SKM-1 treated with dmso at 0.1 percent for 144 hours (cell line): ENCODE results near the gene CRYL1.
A peak's percentile ranks its signal among the peaks of the same experiment; 100 is the strongest.

ENCODE experiments used
- DNase-seq: peaks from one replicate; lab custom pipeline; 2025; ENCODE audit not compliant: unreplicated experiment; lab: John Stamatoyannopoulos, UW

CRYL1 gene

GRCh38 chr13:20495087-20496023 is 30.3 kb downstream of the CRYL1 start:
- peak; percentile 35 for DNase-seq

- no peak for DNase-seq
Measured at GRCh38 chr13:20494656-20495055, 31.0 kb downstream of the CRYL1 start.

GRCh38 chr13:20492641-20493040 is 33.0 kb downstream of the CRYL1 start:
- DNase-seq, result peak; percentile 9

- DNase-seq, result no peak
Measured at GRCh38 chr13:20491926-20492435, 33.7 kb downstream of the CRYL1 start.

GRCh38 chr13:20489185-20489820 is 36.4 kb downstream of the CRYL1 start:
- DNase-seq, result no peak

- no peak for DNase-seq
Measured at GRCh38 chr13:20487927-20488326, 37.7 kb downstream of the CRYL1 start.

- DNase-seq, result no peak
Measured at GRCh38 chr13:20482787-20483186, 42.9 kb downstream of the CRYL1 start.

- no peak for DNase-seq
Measured at GRCh38 chr13:20482275-20482761, 43.3 kb downstream of the CRYL1 start.

GRCh38 chr13:20477394-20477793 is 48.3 kb downstream of the CRYL1 start:
- DNase-seq, result no peak

GRCh38 chr13:20475927-20476691 is 49.5 kb downstream of the CRYL1 start:
- DNase-seq, result no peak

GRCh38 chr13:20474515-20474914 is 51.1 kb downstream of the CRYL1 start:
- DNase-seq, result no peak

- no peak for DNase-seq
Measured at GRCh38 chr13:20473888-20474287, 51.8 kb downstream of the CRYL1 start.

- no peak for DNase-seq
Measured at GRCh38 chr13:20473139-20473538, 52.5 kb downstream of the CRYL1 start.

- DNase-seq, result no peak
Measured at GRCh38 chr13:20472531-20472930, 53.1 kb downstream of the CRYL1 start.

GRCh38 chr13:20470136-20470535 is 55.5 kb downstream of the CRYL1 start:
- no peak for DNase-seq

GRCh38 chr13:20466371-20466770 is 59.3 kb downstream of the CRYL1 start:
- DNase-seq, result no peak

GRCh38 chr13:20465218-20465879 is 60.3 kb downstream of the CRYL1 start:
- no peak for DNase-seq

- DNase-seq, result no peak
Measured at GRCh38 chr13:20462921-20463320, 62.7 kb downstream of the CRYL1 start.

- no peak for DNase-seq
Measured at GRCh38 chr13:20462533-20462915, 63.1 kb downstream of the CRYL1 start.

- no peak for DNase-seq
Measured at GRCh38 chr13:20461860-20462532, 63.7 kb downstream of the CRYL1 start.
